ENCODE measurements around the gene CCDC27. TPM values are rescaled to one million over a fixed set of nuclear protein-coding genes. Genes with fewer than 3 reads are reported as not detected.
"Not testable (repeated sequence)": the region's sequence is repeated elsewhere in the genome, so short reads cannot be mapped to it uniquely, and the experiment has no call there.

The CCDC27 gene
- total and polyA plus RNA-seq, 4 experiments from 2014 or later, result not detected

- H3K36me3 Mint-ChIP-seq; H3K27ac Mint-ChIP-seq; H3K27me3 ChIP-seq (ENCODE audit: insufficient read depth, low read length); DNase-seq; H3K27ac ChIP-seq (ENCODE audit: low read depth, low read length); H3K4me1 ChIP-seq (ENCODE audit: insufficient read depth, low read length); H3K9me3 ChIP-seq (ENCODE audit: control insufficient read depth in 1 of 2, low read length in 2 of 2); intact Hi-C loops (cut with micrococcal nuclease); H3K4me1 Mint-ChIP-seq; H3K4me3 ChIP-seq (ENCODE audit: low read length in 2 of 2); POLR2A ChIA-PET (ENCODE audit: partially characterized antibody); H3K4me3 Mint-ChIP-seq; H3K9me3 Mint-ChIP-seq; H3K36me3 ChIP-seq (ENCODE audit: insufficient read depth, low read length): not testable (repeated sequence)
- peaks cover 9 to 19% of the 10 kb centered on the region in 2 donors for H3K27me3 Mint-ChIP-seq
- CTCF ChIA-PET (ENCODE audit: partially characterized antibody), result interaction anchor here (1.5 kb wide), 1 partner anchor 29 kb away, joined by 3 read pairs; no protein-coding TSS in a partner anchor
These were observed 52.3 kb downstream of the CCDC27 start for GRCh38 chr1:3804627-3804944.

GRCh38 chr1:3805038-3805437, 52.8 kb downstream of the CCDC27 start:
- H3K36me3 ChIP-seq (ENCODE audit: insufficient read depth, low read length), result no peaks in the 10 kb centered on the region
- H3K27ac ChIP-seq (ENCODE audit: low read depth, low read length), result no peak overlapping the region
- DNase-seq, result no peak
- intact Hi-C loops (cut with micrococcal nuclease), result no loop called here
- no peak overlapping the region for H3K27ac Mint-ChIP-seq
- peaks cover 4 to 6% (median 4%) of the 10 kb centered on the region in 4 donors for H3K4me1 Mint-ChIP-seq
- H3K9me3 ChIP-seq (ENCODE audit: control insufficient read depth in 1 of 2, low read length in 2 of 2), result no peaks in the 10 kb centered on the region
- H3K9me3 Mint-ChIP-seq, result peaks cover 0 to 5% (median 0%) of the 10 kb centered on the region in 8 donors
- ChIA-PET CTCF (ENCODE audit: partially characterized antibody) (interaction anchor here (1.5 kb wide), 1 partner anchor 29 kb away, joined by 3 read pairs; no protein-coding TSS in a partner anchor), POLR2A (ENCODE audit: partially characterized antibody) (no interaction called here)
- peaks cover 9 to 16% of the 10 kb centered on the region in 2 donors for H3K27me3 Mint-ChIP-seq
- H3K4me1 ChIP-seq (ENCODE audit: insufficient read depth, low read length), result no peaks in the 10 kb centered on the region
- peak overlapping the region in 1 of 8 donors; percentile 42 for H3K4me3 Mint-ChIP-seq
- H3K27me3 ChIP-seq (ENCODE audit: insufficient read depth, low read length), result no peaks in the 10 kb centered on the region
- H3K36me3 Mint-ChIP-seq, result no peaks in the 10 kb centered on the region
- H3K4me3 ChIP-seq (ENCODE audit: low read length in 2 of 2), result no peak overlapping the region

- ChIA-PET POLR2A (ENCODE audit: partially characterized antibody) (no interaction called here), CTCF (ENCODE audit: partially characterized antibody) (no interaction called here)
- H3K27ac ChIP-seq (ENCODE audit: low read depth, low read length), result no peak overlapping the region
- H3K27me3 ChIP-seq (ENCODE audit: insufficient read depth, low read length), result no peaks in the 10 kb centered on the region
- Mint-ChIP-seq H3K27ac (no peak overlapping the region), H3K9me3 (peaks cover 0 to 5% (median 0%) of the 10 kb centered on the region in 8 donors), H3K27me3 (peaks cover 9 to 10% of the 10 kb centered on the region in 2 donors), H3K4me3 (no peak overlapping the region), H3K36me3 (no peaks in the 10 kb centered on the region), H3K4me1 (peaks cover 0 to 2% (median 0%) of the 10 kb centered on the region in 4 donors)
- H3K9me3 ChIP-seq (ENCODE audit: control insufficient read depth in 1 of 2, low read length in 2 of 2), result no peaks in the 10 kb centered on the region
- H3K36me3 ChIP-seq (ENCODE audit: insufficient read depth, low read length), result no peaks in the 10 kb centered on the region
- no peak for DNase-seq
- H3K4me1 ChIP-seq (ENCODE audit: insufficient read depth, low read length), result no peaks in the 10 kb centered on the region
- no peak overlapping the region for H3K4me3 ChIP-seq (ENCODE audit: low read length in 2 of 2)
- intact Hi-C loops (cut with micrococcal nuclease), result no loop called here
These were observed 55.5 kb downstream of the CCDC27 start for GRCh38 chr1:3807769-3808168.

- Histone ChIP-seq H3K36me3 (ENCODE audit: insufficient read depth, low read length) (no peaks in the 10 kb centered on the region), H3K27ac (ENCODE audit: low read depth, low read length) (no peak overlapping the region), H3K4me1 (ENCODE audit: insufficient read depth, low read length) (no peaks in the 10 kb centered on the region), H3K4me3 (ENCODE audit: low read length in 2 of 2) (no peak overlapping the region), H3K27me3 (ENCODE audit: insufficient read depth, low read length) (no peaks in the 10 kb centered on the region), H3K9me3 (ENCODE audit: control insufficient read depth in 1 of 2, low read length in 2 of 2) (no peaks in the 10 kb centered on the region)
- Mint-ChIP-seq H3K27ac (peak overlapping the region in 1 of 7 donors; percentile 54), H3K4me3 (no peak overlapping the region), H3K36me3 (peaks cover 7 to 8% of the 10 kb centered on the region in 2 donors), H3K27me3 (peaks cover 2 to 4% of the 10 kb centered on the region in 2 donors), H3K4me1 (peaks cover 0 to 2% (median 0%) of the 10 kb centered on the region in 4 donors), H3K9me3 (peaks cover 0 to 5% (median 0%) of the 10 kb centered on the region in 8 donors)
- ChIA-PET POLR2A (ENCODE audit: partially characterized antibody) (no interaction called here), CTCF (ENCODE audit: partially characterized antibody) (no interaction called here)
- no peak for DNase-seq
- intact Hi-C loops (cut with micrococcal nuclease), result no loop called here
These were observed 57.4 kb downstream of the CCDC27 start for GRCh38 chr1:3809680-3810079.

GRCh38 chr1:3810149-3810761, 58.0 kb downstream of the CCDC27 start:
- CTCF ChIA-PET (ENCODE audit: partially characterized antibody); H3K9me3 Mint-ChIP-seq; H3K27me3 ChIP-seq (ENCODE audit: insufficient read depth, low read length); H3K4me1 ChIP-seq (ENCODE audit: insufficient read depth, low read length); intact Hi-C loops (cut with micrococcal nuclease); H3K27me3 Mint-ChIP-seq; H3K27ac ChIP-seq (ENCODE audit: low read depth, low read length); H3K9me3 ChIP-seq (ENCODE audit: control insufficient read depth in 1 of 2, low read length in 2 of 2); H3K4me3 Mint-ChIP-seq; POLR2A ChIA-PET (ENCODE audit: partially characterized antibody); H3K36me3 ChIP-seq (ENCODE audit: insufficient read depth, low read length); H3K4me1 Mint-ChIP-seq; DNase-seq; H3K4me3 ChIP-seq (ENCODE audit: low read length in 2 of 2): not testable (repeated sequence)
- H3K27ac Mint-ChIP-seq, result peak overlapping the region in 1 of 7 donors; percentile 54
- peaks cover 12 to 13% of the 10 kb centered on the region in 2 donors for H3K36me3 Mint-ChIP-seq

GRCh38 chr1:3811595-3811911, 59.3 kb downstream of the CCDC27 start:
- no peaks in the 10 kb centered on the region for H3K9me3 ChIP-seq (ENCODE audit: control insufficient read depth in 1 of 2, low read length in 2 of 2)
- Mint-ChIP-seq H3K9me3 (peaks cover 0 to 1% (median 0%) of the 10 kb centered on the region in 8 donors), H3K27ac (peak overlapping the region in 1 of 7 donors; percentile 29), H3K27me3 (peaks cover 0 to 2% of the 10 kb centered on the region in 2 donors), H3K4me3 (no peak overlapping the region), H3K4me1 (peaks cover 0 to 2% (median 0%) of the 10 kb centered on the region in 4 donors), H3K36me3 (peaks cover 13 to 16% of the 10 kb centered on the region in 2 donors)
- ChIA-PET CTCF (ENCODE audit: partially characterized antibody) (no interaction called here), POLR2A (ENCODE audit: partially characterized antibody) (no interaction called here)
- intact Hi-C loops (cut with micrococcal nuclease), result no loop called here
- H3K27me3 ChIP-seq (ENCODE audit: insufficient read depth, low read length), result no peaks in the 10 kb centered on the region
- H3K4me3 ChIP-seq (ENCODE audit: low read length in 2 of 2), result no peak overlapping the region
- no peaks in the 10 kb centered on the region for H3K36me3 ChIP-seq (ENCODE audit: insufficient read depth, low read length)
- H3K27ac ChIP-seq (ENCODE audit: low read depth, low read length), result no peak overlapping the region
- H3K4me1 ChIP-seq (ENCODE audit: insufficient read depth, low read length), result no peaks in the 10 kb centered on the region
- DNase-seq, result no peak

GRCh38 chr1:3814065-3814464, 61.8 kb downstream of the CCDC27 start:
- Histone ChIP-seq H3K27ac (ENCODE audit: low read depth, low read length) (no peak overlapping the region), H3K36me3 (ENCODE audit: insufficient read depth, low read length) (no peaks in the 10 kb centered on the region), H3K4me1 (ENCODE audit: insufficient read depth, low read length) (no peaks in the 10 kb centered on the region), H3K27me3 (ENCODE audit: insufficient read depth, low read length) (no peaks in the 10 kb centered on the region), H3K9me3 (ENCODE audit: control insufficient read depth in 1 of 2, low read length in 2 of 2) (no peaks in the 10 kb centered on the region), H3K4me3 (ENCODE audit: low read length in 2 of 2) (no peak overlapping the region)
- Mint-ChIP-seq H3K27me3 (no peaks in the 10 kb centered on the region), H3K9me3 (no peaks in the 10 kb centered on the region), H3K36me3 (peaks cover 17 to 26% of the 10 kb centered on the region in 2 donors), H3K4me3 (no peak overlapping the region), H3K4me1 (peaks cover 0 to 2% (median 0%) of the 10 kb centered on the region in 4 donors), H3K27ac (no peak overlapping the region)
- DNase-seq, result no peak
- CTCF ChIA-PET (ENCODE audit: partially characterized antibody), result no interaction called here
- intact Hi-C loops (cut with micrococcal nuclease), result no loop called here
- POLR2A ChIA-PET (ENCODE audit: partially characterized antibody), result no interaction called here

All from CD4-positive, alpha-beta memory T cell (primary cell).